IMR-90 (cell line): ENCODE data around the gene PHKA1. TPM values are rescaled to one million over a fixed set of nuclear protein-coding genes. Genes with fewer than 3 reads are reported as not detected.
A peak's percentile ranks its signal among the peaks of the same experiment; 100 is the strongest.

Experiments used
- ATAC-seq: fragments of 200-7000 bp; cut with Tn5 transposase; 2 replicates; pipeline ENCODE4 v1.9.1; 2020; ENCODE audit warnings: low read depth, mild to moderate bottlenecking, moderate library complexity
- BruUV-seq: library from RNA; stranded (reverse); fragments of 400-500 nt; replicated peaks from 2 replicates; lab custom pipeline; 2021; lab: Mats Ljungman, UMichigan
- CTCF ChIA-PET: fragments of 300-600 bp; formaldehyde crosslinking; extraction: SDS; loops from one replicate; lab custom pipeline; 2021; ENCODE audit warnings: antibody characterized with exemption; lab: Yijun Ruan, JAX
- POLR2A ChIA-PET: fragments of 300-600 bp; sonication (Branson Sonifier 250); formaldehyde crosslinking; loops from one replicate; lab custom pipeline; 2022; ENCODE audit warnings: antibody characterized with exemption; ENCODE audit not compliant: unreplicated experiment; lab: Charles Lee
- DNase-seq: peaks from one replicate; pipeline ENCODE4 v3.0.0; 2013
- H2AFZ ChIP-seq: replicated peaks from 2 replicates; pipeline ENCODE3; 2013; ENCODE audit warnings: low read length, mild to moderate bottlenecking; ENCODE audit not compliant: poor library complexity
- H2AK5ac ChIP-seq: 2 replicates; pipeline ENCODE4 v1.6.1; 2013; ENCODE audit warnings: low read depth, low read length, inconsistent platforms
- H2AK9ac ChIP-seq: replicated peaks from 2 replicates; pipeline ENCODE3; 2013; ENCODE audit warnings: mild to moderate bottlenecking, low read depth, low read length, moderate library complexity; ENCODE audit not compliant: poor library complexity
- H2BK120ac ChIP-seq: 2 replicates; pipeline ENCODE4 v1.6.1; 2013; ENCODE audit warnings: low read depth, low read length, inconsistent platforms
- H2BK15ac ChIP-seq: 3 replicates; pipeline ENCODE4 v1.6.1; 2013; ENCODE audit warnings: low read depth, low read length, inconsistent platforms
- H2BK20ac ChIP-seq: 2 replicates; pipeline ENCODE4 v1.6.1; 2013; ENCODE audit warnings: low read depth, mild to moderate bottlenecking, inconsistent platforms, low read length, moderate library complexity
- H2BK5ac ChIP-seq: 2 replicates; pipeline ENCODE4 v1.6.1; 2013; ENCODE audit warnings: mild to moderate bottlenecking, low read depth, low read length, inconsistent platforms; ENCODE audit not compliant: poor library complexity, severe bottlenecking
- H3K14ac ChIP-seq: replicated peaks from 2 replicates; pipeline ENCODE4 v1.6.1; 2013; ENCODE audit warnings: low read depth, low read length, inconsistent platforms
- H3K18ac ChIP-seq: 2 replicates; pipeline ENCODE4 v1.6.1; 2013; ENCODE audit warnings: low read depth, low read length, control low read depth
- H3K23ac ChIP-seq: 2 replicates; pipeline ENCODE4 v1.6.1; 2013; ENCODE audit warnings: low read depth, low read length, inconsistent platforms
- H3K27ac ChIP-seq: 2 replicates; pipeline ENCODE4 v1.5.1; 2013; ENCODE audit warnings: mild to moderate bottlenecking, control low read depth, low read length; ENCODE audit not compliant: insufficient read depth
- H3K27me3 ChIP-seq: 2 replicates; pipeline ENCODE4 v1.6.1; 2013; ENCODE audit warnings: low read length; ENCODE audit not compliant: control insufficient read depth, insufficient read depth
- H3K36me3 ChIP-seq: 2 replicates; pipeline ENCODE4 v1.6.1; 2013; ENCODE audit warnings: low read length, mixed read lengths; ENCODE audit not compliant: control insufficient read depth, insufficient read depth
- H3K4ac ChIP-seq: 2 replicates; pipeline ENCODE4 v1.6.1; 2013; ENCODE audit warnings: low read depth, low read length, inconsistent platforms
- H3K4me1 ChIP-seq: 2 replicates; pipeline ENCODE4 v1.6.1; 2013; ENCODE audit warnings: low read length, mixed read lengths; ENCODE audit not compliant: control insufficient read depth, insufficient read depth
- H3K4me2 ChIP-seq: 2 replicates; pipeline ENCODE4 v1.6.1; 2013; ENCODE audit warnings: low read depth, mild to moderate bottlenecking, control low read depth, low read length, moderate library complexity
- H3K4me3 ChIP-seq: 2 replicates; pipeline ENCODE4 v1.5.1; 2013; ENCODE audit warnings: low read depth, mild to moderate bottlenecking, control low read depth, low read length, moderate library complexity; ENCODE audit not compliant: insufficient read depth
- H3K56ac ChIP-seq: 2 replicates; pipeline ENCODE4 v1.6.1; 2013; ENCODE audit warnings: low read length, inconsistent platforms; ENCODE audit not compliant: insufficient read depth; ENCODE audit errors: extremely low read depth
- H3K79me1 ChIP-seq, 2 experiments: 2 replicates each; pipeline ENCODE4 v1.6.1; 2013; ENCODE audit warnings: low read length in 2 of 2, inconsistent platforms in 1 of 2, low read depth in 1 of 2
- H3K9ac ChIP-seq: 2 replicates; pipeline ENCODE4 v1.6.1; 2013; ENCODE audit warnings: low read depth, low read length, control low read depth
- H3K9me1 ChIP-seq: 2 replicates; pipeline ENCODE4 v1.6.1; 2013; ENCODE audit warnings: low read length, inconsistent platforms; ENCODE audit not compliant: insufficient read depth
- H3K9me3 ChIP-seq: 2 replicates; pipeline ENCODE4 v1.6.1; 2013; ENCODE audit warnings: low read length; ENCODE audit not compliant: control insufficient read depth, insufficient read depth
- H4K20me1 ChIP-seq: 2 replicates; pipeline ENCODE4 v1.6.1; 2013; ENCODE audit warnings: low read length, inconsistent platforms; ENCODE audit not compliant: insufficient read depth
- H4K5ac ChIP-seq: 2 replicates; pipeline ENCODE4 v1.6.1; 2013; ENCODE audit warnings: mild to moderate bottlenecking, low read depth, low read length, control low read depth
- H4K8ac ChIP-seq, 2 experiments: 2 replicates each; pipeline ENCODE4 v1.6.1; 2013; ENCODE audit warnings: low read depth in 2 of 2, low read length in 2 of 2, control low read depth in 1 of 2, inconsistent platforms in 1 of 2
- H4K91ac ChIP-seq: 2 replicates; pipeline ENCODE4 v1.6.1; 2013; ENCODE audit warnings: low read depth, low read length, inconsistent platforms; ENCODE audit not compliant: insufficient read depth
- CHD1 ChIP-seq: IDR thresholded peaks from 2 replicates; pipeline ENCODE4 v1.6.1; 2012; ENCODE audit warnings: low read depth, low read length, improper control_type of control experiment
- MAFK ChIP-seq: IDR thresholded peaks from 2 replicates; pipeline ENCODE4 v1.6.1; 2012; ENCODE audit warnings: low read depth, low read length, improper control_type of control experiment
- MAZ ChIP-seq: IDR thresholded peaks from 2 replicates; pipeline ENCODE4 v1.6.1; 2012; ENCODE audit warnings: low read depth, mild to moderate bottlenecking, low read length, improper control_type of control experiment, moderate library complexity, borderline replicate concordance
- WGBS, 2 experiments: methylation state at CpG; one replicate each; pipeline versions ENCODE4 v1.1.5 to v1.1.7; 2013; ENCODE audit warnings: missing lambda C conversion rate in 2 of 2; ENCODE audit not compliant: insufficient read length in 1 of 2; ENCODE audit errors: extremely low coverage in 2 of 2; 5-methylcytosine and 5-hydroxymethylcytosine counted together
- dilution Hi-C: fragments of 300-500 bp; cut with HindIII; formaldehyde crosslinking; loops from one replicate; pipeline ENCODE4 v1.14.3; 2018; ENCODE audit warnings: low sequenced_read_pairs; ENCODE audit not compliant: unreplicated experiment
- in situ Hi-C: fragments of 300-500 bp; cut with MboI; formaldehyde crosslinking; loops from 3 replicates; pipeline ENCODE4 v1.14.3; 2019; ENCODE audit warnings: low sequenced_read_pairs, inconsistent platforms, mixed read lengths
- intact Hi-C: fragments of 100-400 bp; cut with micrococcal nuclease; formaldehyde crosslinking; loops from 2 replicates; pipeline ENCODE4 v1.10.0; 2022
- polyA plus RNA-seq, 3 experiments: library from polyadenylated mRNA; depleted of rRNA; stranded (reverse); fragments of >200 nt; gene quantifications; 2 replicates each; pipeline ENCODE4 v1.2.3, GENCODE V29; 2012; ENCODE audit warnings: low replicate concordance in 1 of 3
- total RNA-seq: library from RNA; depleted of rRNA; stranded (reverse); fragments of >200 nt; gene quantifications from 2 replicates; pipeline ENCODE4 v1.2.3, GENCODE V29; 2012

Gene PHKA1
- total and polyA plus RNA-seq, 2 of the 4 experiments (the other 2 are of a cell fraction): 2.7 to 4.5 TPM

DNA sequence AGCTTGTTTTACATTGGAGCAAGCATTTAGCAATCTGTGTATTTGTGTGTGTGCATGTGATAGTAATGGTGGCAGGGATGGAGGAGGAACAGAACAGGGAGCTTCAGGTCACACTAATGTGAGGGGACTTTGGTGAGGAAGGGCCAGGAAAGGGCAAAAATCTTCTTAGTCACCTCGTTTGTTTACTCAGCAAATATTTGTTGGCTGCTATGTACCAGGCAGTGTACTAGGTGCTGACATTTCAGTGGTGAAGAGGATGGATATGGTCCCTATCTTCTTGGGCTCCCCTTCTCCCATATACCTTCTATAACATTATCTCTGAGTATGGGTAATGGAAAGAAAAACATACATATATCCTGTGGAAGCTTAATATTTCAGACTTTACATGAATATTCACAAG lies 92.9 kb downstream of the PHKA1 start:
- H2BK20ac ChIP-seq: peak overlapping the region; percentile 59
- TF ChIP-seq MAFK: peak; percentile 45
- no peak for TF ChIP-seq CHD1
- TF ChIP-seq MAZ: no peak
- no peaks in the 10 kb centered on the region; the same call in 1 of the 2 replicates for H3K27me3 ChIP-seq
- peak overlapping the region; percentile 22 for H2AK9ac ChIP-seq
- no peak overlapping the region for H3K9ac ChIP-seq
- peak overlapping the region; percentile 63; the same call in 1 of the 2 replicates for H2AK5ac ChIP-seq
- CTCF ChIA-PET: interaction anchor here (1.0 kb wide), 1 partner anchor 21 kb away, joined by 5 read pairs; no protein-coding TSS in a partner anchor
- no CpG with 5 or more reads among the region's 1 CpG for WGBS, 2 experiments
- peak overlapping the region; percentile 32 for H4K5ac ChIP-seq
- peak overlapping the region; percentile 86; the same call in 1 of the 2 replicates for H3K4me2 ChIP-seq
- intact Hi-C loops: no loop called here
- H2BK120ac ChIP-seq: peak overlapping the region; percentile 71
- H3K14ac ChIP-seq: peak overlapping the region; percentile 50
- H3K4ac ChIP-seq: peak overlapping the region; percentile 57
- peak overlapping the region; percentile 65; the same call in 1 of the 2 replicates for H4K91ac ChIP-seq
- POLR2A ChIA-PET: no interaction called here
- H3K9me1 ChIP-seq: peaks cover 6% of the 10 kb centered on the region
- H4K8ac ChIP-seq: peak overlapping the region; percentile 12 to 55; a peak in 3 of 4 replicates
- peak overlapping the region; percentile 15; the same call in 1 of the 2 replicates for H3K23ac ChIP-seq
- H3K4me1 ChIP-seq: peaks cover 4% of the 10 kb centered on the region
- ATAC-seq (peak; percentile 10), DNase-seq (no peak)
- dilution Hi-C loops: no loop called here
- in situ Hi-C loops: no loop called here
- H2BK15ac ChIP-seq: peak overlapping the region; percentile 48; the same call in 1 of the 3 replicates
- H3K9me3 ChIP-seq: no peaks in the 10 kb centered on the region
- no TSS peak for BruUV-seq
- peak overlapping the region; percentile 43 for H3K27ac ChIP-seq
- peak overlapping the region; percentile 53; the same call in 1 of the 2 replicates for H3K18ac ChIP-seq
- H3K36me3 ChIP-seq: no peaks in the 10 kb centered on the region
- peak overlapping the region; percentile 40 for H2AFZ ChIP-seq
- peak overlapping the region; percentile 80 for H2BK5ac ChIP-seq
- no peaks in the 10 kb centered on the region for H3K79me1 ChIP-seq
- no peaks in the 10 kb centered on the region for H4K20me1 ChIP-seq
- no peak overlapping the region for H3K56ac ChIP-seq
- no peak overlapping the region for H3K4me3 ChIP-seq
